H1 (cell line): ENCODE results near the gene DIP2C. TPM values are rescaled to one million over a fixed set of nuclear protein-coding genes. Genes with fewer than 3 reads are reported as not detected.

ENCODE experiments used
- CTCF ChIA-PET: fragments of 300-600 bp; sonication (Branson Sonifier 250); formaldehyde crosslinking; loops from one replicate; lab custom pipeline; 2021; ENCODE audit not compliant: partially characterized antibody; lab: Charles Lee
- POLR2A ChIA-PET: fragments of 300-600 bp; sonication (Branson Sonifier 250); formaldehyde crosslinking; loops from one replicate; lab custom pipeline; 2021; ENCODE audit warnings: inconsistent platforms; ENCODE audit not compliant: partially characterized antibody; lab: Charles Lee
- DNase-seq, 2 experiments: peaks; one replicate each; pipeline versions ENCODE4 v3.0.0 to v3.0.0-alpha.2; 2010 to 2022; ENCODE audit warnings: low spot score in 2 of 2, low read depth in 1 of 2, mixed read lengths in 1 of 2
- FAIRE-seq: peaks from 2 replicates; lab custom pipeline; 2011; peaks lifted over from hg19 to GRCh38; lab: Jason Lieb, UNC
- H2AFZ ChIP-seq: 2 replicates; pipeline ENCODE4 v1.8.1; 2012; ENCODE audit warnings: low read length, inconsistent platforms
- H2AK5ac ChIP-seq: 2 replicates; pipeline ENCODE4 v1.6.1; 2013; ENCODE audit warnings: low read depth, low read length
- H2BK120ac ChIP-seq: replicated peaks from 2 replicates; pipeline ENCODE3; 2013; ENCODE audit warnings: low read depth, low read length, inconsistent platforms
- H2BK12ac ChIP-seq: 2 replicates; pipeline ENCODE4 v1.6.1; 2013; ENCODE audit warnings: low read depth, low read length
- H2BK15ac ChIP-seq: 2 replicates; pipeline ENCODE4 v1.6.1; 2013; ENCODE audit warnings: low read length
- H2BK20ac ChIP-seq: 2 replicates; pipeline ENCODE4 v1.6.1; 2013; ENCODE audit warnings: low read length
- H2BK5ac ChIP-seq: 2 replicates; pipeline ENCODE4 v1.6.1; 2013; ENCODE audit warnings: low read depth, low read length
- H3K14ac ChIP-seq: 2 replicates; pipeline ENCODE4 v1.6.1; 2013; ENCODE audit warnings: inconsistent platforms; ENCODE audit not compliant: insufficient read length
- H3K18ac ChIP-seq: 2 replicates; pipeline ENCODE4 v1.6.1; 2013; ENCODE audit warnings: low read length; ENCODE audit errors: extremely low read depth
- H3K23ac ChIP-seq: 2 replicates; pipeline ENCODE4 v1.6.1; 2013; ENCODE audit warnings: inconsistent platforms; ENCODE audit not compliant: insufficient read length
- H3K23me2 ChIP-seq: 2 replicates; pipeline ENCODE4 v1.6.1; 2013; ENCODE audit warnings: low read depth, low read length
- H3K27ac ChIP-seq: 2 replicates; pipeline ENCODE4 v1.6.1; 2011; ENCODE audit warnings: low read depth, low read length, inconsistent platforms
- H3K27me3 ChIP-seq, 4 experiments: replicated peaks in 1 of 4; 1 replicate in 1 of 4; 2 replicates in 3 of 4; pipeline versions ENCODE4 v1.6.1 to v1.8.1; 2011 to 2013; ENCODE audit warnings: low read length in 3 of 4, mild to moderate bottlenecking in 3 of 4, inconsistent platforms in 2 of 4, mixed read lengths in 2 of 4, moderate library complexity in 1 of 4; ENCODE audit not compliant: control insufficient read depth in 3 of 4, insufficient read depth in 3 of 4; ENCODE audit errors: extremely low read depth in 1 of 4
- H3K36me3 ChIP-seq, 4 experiments: 2 replicates each; pipeline versions ENCODE4 v1.6.1 to v1.8.1; 2011 to 2013; ENCODE audit warnings: mild to moderate bottlenecking in 4 of 4, low read length in 3 of 4, moderate library complexity in 2 of 4, control low read depth in 1 of 4, inconsistent platforms in 1 of 4; ENCODE audit not compliant: insufficient read depth in 4 of 4, control insufficient read depth in 2 of 4
- H3K4ac ChIP-seq: replicated peaks from 2 replicates; pipeline ENCODE3; 2013; ENCODE audit warnings: low read length, low read depth, mixed read lengths, inconsistent platforms; ENCODE audit not compliant: insufficient read length
- H3K4me1 ChIP-seq, 4 experiments: replicated peaks in 1 of 4; 1 replicate in 1 of 4; 2 replicates in 3 of 4; pipeline versions ENCODE4 v1.6.1 to v1.8.1; 2011 to 2013; ENCODE audit warnings: low read length in 3 of 4, inconsistent platforms in 2 of 4, mixed read lengths in 1 of 4; ENCODE audit not compliant: insufficient read depth in 4 of 4, control insufficient read depth in 3 of 4
- H3K4me2 ChIP-seq, 2 experiments: 2 replicates each; pipeline versions ENCODE4 v1.6.1 to v1.8.1; 2011 to 2013; ENCODE audit warnings: low read depth in 2 of 2, low read length in 2 of 2, control low read depth in 1 of 2, inconsistent platforms in 1 of 2, mild to moderate bottlenecking in 1 of 2; ENCODE audit not compliant: insufficient read depth in 1 of 2
- H3K4me3 ChIP-seq, 4 experiments: fragments of 200-600, 300-600 bp in 1 of 4; sonication (generic), shearing (Covaris generic), sonication (Bioruptor Twin) in 1 of 4; 2 replicates each; pipeline versions ENCODE4 v1.5.1 to v1.8.1; 2011 to 2016; ENCODE audit warnings: low read length in 4 of 4, low read depth in 3 of 4, control low read depth in 2 of 4, inconsistent platforms in 2 of 4, mild to moderate bottlenecking in 2 of 4, mixed read lengths in 1 of 4, moderate library complexity in 1 of 4; ENCODE audit not compliant: insufficient read depth in 2 of 4; ENCODE audit errors: extremely low read depth in 1 of 4
- H3K56ac ChIP-seq: replicated peaks from 2 replicates; pipeline ENCODE3; 2013; ENCODE audit warnings: low read depth, mild to moderate bottlenecking, mixed read lengths, low read length, inconsistent platforms; ENCODE audit not compliant: insufficient read length
- H3K79me1 ChIP-seq: 2 replicates; pipeline ENCODE4 v1.6.1; 2013; ENCODE audit warnings: low read depth, low read length, control low read depth
- H3K79me2 ChIP-seq, 2 experiments: 2 replicates each; pipeline versions ENCODE4 v1.6.1 to v1.8.1; 2012 to 2013; ENCODE audit warnings: low read length in 2 of 2, mild to moderate bottlenecking in 2 of 2, inconsistent platforms in 1 of 2; ENCODE audit not compliant: insufficient read depth in 2 of 2, control insufficient read depth in 1 of 2
- H3K9ac ChIP-seq, 4 experiments: replicated peaks in 1 of 4; 1 replicate in 1 of 4; 2 replicates in 3 of 4; pipeline versions ENCODE4 v1.6.1 to v1.8.1; 2011 to 2013; ENCODE audit warnings: low read depth in 3 of 4, low read length in 3 of 4, control low read depth in 2 of 4, mild to moderate bottlenecking in 2 of 4, moderate library complexity in 2 of 4, inconsistent platforms in 1 of 4; ENCODE audit errors: extremely low read depth in 1 of 4
- H3K9me3 ChIP-seq, 2 experiments: 2 replicates each; pipeline versions ENCODE4 v1.6.1 to v1.8.1; 2012 to 2013; ENCODE audit warnings: mild to moderate bottlenecking in 2 of 2, moderate library complexity in 2 of 2, control low read depth in 1 of 2, inconsistent platforms in 1 of 2, low read depth in 1 of 2, low read length in 1 of 2, mixed read lengths in 1 of 2; ENCODE audit not compliant: insufficient read depth in 2 of 2
- H4K20me1 ChIP-seq, 2 experiments: replicated peaks in 1 of 2; 2 replicates each; pipeline versions ENCODE3 to v1.8.1; 2011 to 2013; ENCODE audit warnings: inconsistent platforms in 2 of 2, low read length in 2 of 2, mild to moderate bottlenecking in 1 of 2; ENCODE audit not compliant: insufficient read depth in 2 of 2, control insufficient read depth in 1 of 2
- H4K5ac ChIP-seq: 2 replicates; pipeline ENCODE4 v1.6.1; 2013; ENCODE audit warnings: low read length, low read depth, mixed read lengths, inconsistent platforms; ENCODE audit not compliant: insufficient read length
- H4K8ac ChIP-seq: 2 replicates; pipeline ENCODE4 v1.8.0; 2013; ENCODE audit warnings: mild to moderate bottlenecking, moderate library complexity, low read length, inconsistent platforms; ENCODE audit not compliant: insufficient read depth; ENCODE audit errors: extremely low read depth
- H4K91ac ChIP-seq: replicated peaks from 2 replicates; pipeline ENCODE3; 2013; ENCODE audit warnings: low read length, mixed read lengths, inconsistent platforms; ENCODE audit not compliant: insufficient read length
- BACH1 ChIP-seq: IDR thresholded peaks from 2 replicates; pipeline ENCODE4 v1.6.1; 2012; ENCODE audit warnings: low read length, improper control_type of control experiment
- BCL11A ChIP-seq, 2 experiments: IDR thresholded peaks; one replicate each; pipeline ENCODE4 v1.6.1; 2011; ENCODE audit warnings: low read depth in 2 of 2, low read length in 2 of 2, mild to moderate bottlenecking in 2 of 2
- CHD1 ChIP-seq: IDR thresholded peaks from 2 replicates; pipeline ENCODE4 v1.6.1; 2012; ENCODE audit warnings: low read depth, low read length, improper control_type of control experiment
- CREB1 ChIP-seq: IDR thresholded peaks from 2 replicates; pipeline ENCODE4 v1.6.1; 2012; ENCODE audit warnings: inconsistent platforms
- EP300 ChIP-seq, 2 experiments: IDR thresholded peaks; 1 replicate in 1 of 2; 2 replicates in 1 of 2; pipeline ENCODE4 v1.6.1; 2011 to 2012; ENCODE audit warnings: low read depth in 2 of 2, low read length in 2 of 2, mild to moderate bottlenecking in 2 of 2, borderline replicate concordance in 1 of 2, inconsistent platforms in 1 of 2, moderate library complexity in 1 of 2
- JUND ChIP-seq: IDR thresholded peaks from 2 replicates; pipeline ENCODE4 v1.6.1; 2011; ENCODE audit warnings: mild to moderate bottlenecking, improper control_type of control experiment, low read length
- SIRT6 ChIP-seq: IDR thresholded peaks from one replicate; pipeline ENCODE4 v1.7.1; 2012; ENCODE audit warnings: low read length, inconsistent platforms
- TEAD4 ChIP-seq: IDR thresholded peaks from 2 replicates; pipeline ENCODE4 v1.6.1; 2012; ENCODE audit warnings: low read depth, low read length, inconsistent platforms, mixed read lengths
- WGBS, 2 experiments: shearing (Covaris generic) in 1 of 2; methylation state at CpG; one replicate each; pipeline versions ENCODE4 v1.1.6 to v1.1.7; 2013 to 2015; ENCODE audit warnings: low lambda C conversion rate in 2 of 2, mixed read lengths in 2 of 2, inconsistent platforms in 1 of 2, low coverage in 1 of 2, missing lambda C conversion rate in 1 of 2; ENCODE audit not compliant: insufficient replicate concordance in 2 of 2, insufficient coverage in 1 of 2, insufficient read length in 1 of 2; ENCODE audit errors: extremely low coverage in 1 of 2, missing lambda C conversion rate in 1 of 2; 5-methylcytosine and 5-hydroxymethylcytosine counted together
- polyA plus RNA-seq, 7 experiments: library from polyadenylated mRNA; depleted of rRNA in 3 of 7; stranded (reverse) in 5 of 7; unstranded in 2 of 7; fragments of >200 nt in 5 of 7; fragments of 200-250 nt in 2 of 7; gene quantifications; 1 replicate in 5 of 7; 2 replicates in 1 of 7; 4 replicates in 1 of 7; pipeline versions ENCODE4 v1.2.1 to v1.2.3, GENCODE V29; 2011 to 2013; ENCODE audit warnings: missing spikeins in 2 of 7, mixed read lengths in 2 of 7
- total RNA-seq: library from RNA; stranded (reverse); fragmentation: NEBNext Ultra II Directional; extraction: Animal tissue kit (Norgen Biotek cat#: 25700); gene quantifications from 2 replicates; pipeline ENCODE4 v1.2.1, GENCODE V29; 2021

The DIP2C gene
- total and polyA plus RNA-seq, 2 of the 8 experiments (the other 6 are each of a cell fraction or from before 2014, with no cell fraction given): 3.8 to 9.3 TPM

GRCh38 chr10:656883-657282 lies 32.6 kb downstream of the DIP2C start:
- peaks cover 0 to 5% (median under 1%) of the 10 kb centered on the region in 4 experiments; a peak in 5 of 7 replicates for H3K4me1 ChIP-seq
- H3K18ac ChIP-seq: no peak overlapping the region
- H3K4ac ChIP-seq: no peak overlapping the region
- no peak overlapping the region for H2BK15ac ChIP-seq
- H3K4me3 ChIP-seq: no peak overlapping the region
- H4K5ac ChIP-seq: no peak overlapping the region
- no peak for DNase-seq
- H4K8ac ChIP-seq: no peak overlapping the region
- H3K79me1 ChIP-seq: peaks cover 12% of the 10 kb centered on the region
- no peaks in the 10 kb centered on the region for H3K27me3 ChIP-seq
- H2AK5ac ChIP-seq: no peak overlapping the region
- H3K14ac ChIP-seq: no peak overlapping the region
- no peak overlapping the region for H2AFZ ChIP-seq
- H3K27ac ChIP-seq: no peak overlapping the region
- no peak overlapping the region for H4K91ac ChIP-seq
- no peak overlapping the region for H3K56ac ChIP-seq
- no peak overlapping the region for H3K9ac ChIP-seq
- no peak overlapping the region for H3K4me2 ChIP-seq
- no peak overlapping the region for H2BK20ac ChIP-seq
- no peak overlapping the region for H2BK12ac ChIP-seq
- H3K9me3 ChIP-seq: no peaks in the 10 kb centered on the region
- H3K79me2 ChIP-seq: peaks cover 9 to 23% of the 10 kb centered on the region in 2 experiments
- H3K23ac ChIP-seq: no peak overlapping the region
- no peaks in the 10 kb centered on the region for H3K23me2 ChIP-seq
- H2BK5ac ChIP-seq: no peak overlapping the region
- no peak for FAIRE-seq
- no peak for TF ChIP-seq BACH1
- no peak for TF ChIP-seq EP300 (IDR thresholded peaks at IDR 0.05; ENCODE audit: borderline replicate concordance in 1 of 2, low read depth in 2 of 2, low read length in 2 of 2)
- no peak for TF ChIP-seq BCL11A (IDR thresholded peaks at IDR 0.05; ENCODE audit: low read depth in 2 of 2, low read length in 2 of 2)
- no peak for TF ChIP-seq JUND
- TF ChIP-seq TEAD4: no peak
- TF ChIP-seq CHD1: no peak
- TF ChIP-seq CREB1: no peak
- no peak for TF ChIP-seq SIRT6
- CTCF ChIA-PET: no interaction called here
- POLR2A ChIA-PET: no interaction called here
- peaks cover 11 to 28% of the 10 kb centered on the region in 2 experiments for H4K20me1 ChIP-seq
- H2BK120ac ChIP-seq: no peak overlapping the region
- no peaks in the 10 kb centered on the region for H3K36me3 ChIP-seq
- WGBS, 2 experiments: 76% methylated on average over 5 of the region's 5 CpGs; no CpG with 5 or more reads in 1 of the 2 experiments
